C4-2B (cell line): ENCODE results near the gene ANKLE2.
"Not testable (repeated sequence)": the region's sequence is repeated elsewhere in the genome, so short reads cannot be mapped to it uniquely, and the experiment has no call there.

Experiments
- H3K27ac ChIP-seq: fragments of 450-650 bp; 2 replicates; pipeline ENCODE4 v1.5.1; 2017
- CTCF ChIP-seq: fragments of 450-650 bp; conservative IDR thresholded peaks from 2 replicates; pipeline ENCODE4 v1.5.1; 2017; ENCODE audit warnings: mild to moderate bottlenecking
- ZFX ChIP-seq: fragments of 450-650 bp; IDR thresholded peaks from 2 replicates; pipeline ENCODE4 v1.6.1; 2017

The ANKLE2 gene

GRCh38 chr12:132761032-132761920 is at the start of gene ANKLE2:
Gene ANKLE2 (minus strand): TSS chr12:132761832. CDS start chr12:132761798, 34 bp downstream.
- peak within 1 kb of the TSS; percentile 98 for H3K27ac ChIP-seq
- TF ChIP-seq ZFX (peak; percentile 88), CTCF (no peak)

GRCh38 chr12:132809391-132809790 is 47.8 kb upstream of the ANKLE2 start:
- H3K27ac ChIP-seq = not testable (repeated sequence)

- TF ChIP-seq ZFX = no peak
- no peak for TF ChIP-seq CTCF
These were observed 45.9 kb upstream of the ANKLE2 start for GRCh38 chr12:132807295-132808092.

GRCh38 chr12:132806857-132807256 is 45.2 kb upstream of the ANKLE2 start:
- TF ChIP-seq ZFX (no peak), CTCF (no peak)
- no peak overlapping the region for H3K27ac ChIP-seq

More at GRCh38 chr12:132807295-132808092, 45.9 kb upstream of the ANKLE2 start:
- no peak overlapping the region for H3K27ac ChIP-seq

- no peak for TF ChIP-seq ZFX
- TF ChIP-seq CTCF = no peak
- H3K27ac ChIP-seq = no peak overlapping the region
These were observed 42.8 kb upstream of the ANKLE2 start for GRCh38 chr12:132804426-132804861.

- H3K27ac ChIP-seq = no peak overlapping the region
- TF ChIP-seq ZFX (no peak), CTCF (no peak)
These were observed 42.3 kb upstream of the ANKLE2 start for GRCh38 chr12:132803888-132804287.

GRCh38 chr12:132803125-132803524 is 41.5 kb upstream of the ANKLE2 start:
- TF ChIP-seq CTCF (no peak), ZFX (no peak)
- no peak overlapping the region for H3K27ac ChIP-seq
